Gastroesophageal sphincter (tissue), 4 donors: ENCODE measurements around the gene CDKN1B. TPM values are rescaled to one million over a fixed set of nuclear protein-coding genes. Genes with fewer than 3 reads are reported as not detected.

Source experiments
- ATAC-seq: fragments of 150-250 bp; one replicate; pipeline ENCODE4 v1.9.1; 2016; ENCODE audit warnings: mild to moderate bottlenecking, moderate library complexity
- H3K27ac ChIP-seq, 4 donors: fragments of 200-600 bp; sonication (generic) in 3 of 4; 1 replicate in 3 of 4; 2 replicates in 1 of 4; pipeline ENCODE4 v1.5.1; 2016 to 2019
- H3K27me3 ChIP-seq: fragments of 200-600 bp; sonication (generic); one replicate; pipeline ENCODE4 v1.5.1; 2019
- H3K36me3 ChIP-seq, 2 donors: fragments of 200-600 bp; sonication (generic); one replicate each; pipeline ENCODE4 v1.5.1; 2019; ENCODE audit warnings: control low read depth in 1 of 2
- H3K4me1 ChIP-seq, 3 donors: fragments of 200-600 bp; sonication (generic); 1 replicate in 2 of 3; 2 replicates in 1 of 3; pipeline ENCODE4 v1.5.1; 2016 to 2019; ENCODE audit warnings: control low read depth in 2 of 3
- H3K4me3 ChIP-seq, 2 donors: fragments of 200-600 bp; sonication (generic); one replicate each; pipeline ENCODE4 v1.5.1; 2019; ENCODE audit warnings: mild to moderate bottlenecking in 1 of 2, moderate library complexity in 1 of 2
- H3K9me3 ChIP-seq, 3 donors: fragments of 200-600 bp; sonication (generic); one replicate each; pipeline ENCODE4 v1.5.1; 2017 to 2019; ENCODE audit warnings: control low read depth in 2 of 3
- EP300 ChIP-seq: sonication (generic); formaldehyde crosslinking; IDR thresholded peaks from one replicate; pipeline ENCODE4 v1.6.1; 2017; ENCODE audit warnings: antibody characterized with exemption, mild to moderate bottlenecking
- POLR2A ChIP-seq, 2 donors: fragments of 450-650 bp; IDR thresholded peaks; one replicate each; pipeline ENCODE4 v1.6.1; 2017; ENCODE audit warnings: antibody characterized with exemption in 2 of 2, mild to moderate bottlenecking in 2 of 2, moderate library complexity in 1 of 2
- POLR2AphosphoS5 ChIP-seq: sonication (generic); formaldehyde crosslinking; IDR thresholded peaks from one replicate; pipeline ENCODE4 v1.6.1; 2017; ENCODE audit warnings: antibody characterized with exemption
- WGBS, 2 donors: methylation state at CpG; one replicate each; pipeline ENCODE4 v1.1.5; 2018; ENCODE audit warnings: low coverage in 1 of 2; 5-methylcytosine and 5-hydroxymethylcytosine counted together
- total RNA-seq, 4 donors: library from RNA; depleted of rRNA; stranded (reverse); fragments of >200 nt; gene quantifications; one replicate each; pipeline ENCODE4 v1.1.0, GENCODE V29; 2016
- TF ChIP-seq, protein P1 (sequence below), 4 experiments: fragments of 200-600 bp in 2 of 4; fragments of 450-650 bp in 2 of 4; sonication (generic) in 1 of 4; IDR thresholded peaks; one replicate each; pipeline ENCODE4 v1.5.1; 2017 to 2019; ENCODE audit warnings: antibody characterized with exemption in 4 of 4, mild to moderate bottlenecking in 2 of 4, moderate library complexity in 2 of 4

Gene CDKN1B
- total RNA-seq, 4 donors from 2014 or later, result 62.6 to 103 (median 73.0) TPM

DNA sequence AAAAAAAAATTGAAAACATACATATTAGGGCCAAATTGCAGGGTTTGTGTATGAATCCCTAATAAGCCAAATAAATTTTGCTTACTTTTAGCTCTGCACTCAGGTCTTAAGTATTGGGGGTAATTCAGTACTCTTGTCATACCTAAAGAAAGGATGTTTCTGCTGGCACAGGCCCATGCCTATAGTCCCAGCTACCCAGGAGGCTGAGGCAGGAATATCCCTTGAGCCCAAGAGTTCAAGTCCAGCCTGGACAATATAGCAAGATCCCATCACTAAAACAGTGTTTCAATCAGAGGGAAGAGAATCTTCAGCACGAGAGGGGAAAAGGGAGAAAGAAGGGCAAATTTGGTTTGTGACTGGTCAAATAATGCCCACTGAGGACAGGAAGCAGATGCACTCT is 17.8 kb upstream of the CDKN1B start:
- ATAC-seq, result no peak
- WGBS, 2 donors, result 17% methylated on average over 1 of the region's 1 CpG; no CpG with 5 or more reads in 1 of the 2 donors
- TF ChIP-seq, protein P1, sequence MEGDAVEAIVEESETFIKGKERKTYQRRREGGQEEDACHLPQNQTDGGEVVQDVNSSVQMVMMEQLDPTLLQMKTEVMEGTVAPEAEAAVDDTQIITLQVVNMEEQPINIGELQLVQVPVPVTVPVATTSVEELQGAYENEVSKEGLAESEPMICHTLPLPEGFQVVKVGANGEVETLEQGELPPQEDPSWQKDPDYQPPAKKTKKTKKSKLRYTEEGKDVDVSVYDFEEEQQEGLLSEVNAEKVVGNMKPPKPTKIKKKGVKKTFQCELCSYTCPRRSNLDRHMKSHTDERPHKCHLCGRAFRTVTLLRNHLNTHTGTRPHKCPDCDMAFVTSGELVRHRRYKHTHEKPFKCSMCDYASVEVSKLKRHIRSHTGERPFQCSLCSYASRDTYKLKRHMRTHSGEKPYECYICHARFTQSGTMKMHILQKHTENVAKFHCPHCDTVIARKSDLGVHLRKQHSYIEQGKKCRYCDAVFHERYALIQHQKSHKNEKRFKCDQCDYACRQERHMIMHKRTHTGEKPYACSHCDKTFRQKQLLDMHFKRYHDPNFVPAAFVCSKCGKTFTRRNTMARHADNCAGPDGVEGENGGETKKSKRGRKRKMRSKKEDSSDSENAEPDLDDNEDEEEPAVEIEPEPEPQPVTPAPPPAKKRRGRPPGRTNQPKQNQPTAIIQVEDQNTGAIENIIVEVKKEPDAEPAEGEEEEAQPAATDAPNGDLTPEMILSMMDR (IDR thresholded peaks at IDR 0.05), result no peak
- TF ChIP-seq POLR2AphosphoS5 (no peak), POLR2A (IDR thresholded peaks at IDR 0.05) (no peak), EP300 (no peak)

DNA sequence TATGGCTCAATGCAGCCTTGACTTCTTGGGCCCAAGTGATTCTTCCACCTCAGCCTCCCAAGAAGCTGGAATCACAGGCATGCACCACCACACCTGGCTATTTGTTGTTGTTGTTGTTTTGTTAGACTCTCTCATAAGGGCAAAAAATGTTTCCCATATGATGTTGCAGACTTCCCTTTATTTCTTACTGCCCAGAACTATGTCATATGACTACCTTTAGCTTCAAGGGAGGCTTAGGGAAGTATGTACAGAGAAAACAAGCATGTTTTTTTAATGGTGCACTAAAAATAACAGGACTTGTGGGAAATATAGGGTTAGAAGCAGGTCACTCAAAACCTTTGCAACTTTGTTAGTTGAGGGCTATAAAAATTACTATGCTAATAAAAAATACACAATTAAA is 16.9 kb upstream of the CDKN1B start:
- no peaks in the 10 kb centered on the region for H3K9me3 ChIP-seq
- H3K27me3 ChIP-seq, result no peaks in the 10 kb centered on the region
- ATAC-seq, result no peak
- no peak overlapping the region for H3K4me3 ChIP-seq
- no peaks in the 10 kb centered on the region for H3K36me3 ChIP-seq
- no peak for TF ChIP-seq EP300
- TF ChIP-seq, protein P1 (IDR thresholded peaks at IDR 0.05), result no peak
- no peak for TF ChIP-seq POLR2A (IDR thresholded peaks at IDR 0.05)
- TF ChIP-seq POLR2AphosphoS5, result no peak
- no peak overlapping the region for H3K27ac ChIP-seq
- H3K4me1 ChIP-seq, result peaks cover 0 to 17% (median 2%) of the 10 kb centered on the region in 3 donors

More for the DNA sequence above, 17.8 kb upstream of the CDKN1B start:
- no peak overlapping the region for H3K27ac ChIP-seq
- no peak overlapping the region for H3K4me3 ChIP-seq
- H3K9me3 ChIP-seq, result no peaks in the 10 kb centered on the region
- H3K36me3 ChIP-seq, result no peaks in the 10 kb centered on the region
- H3K27me3 ChIP-seq, result no peaks in the 10 kb centered on the region
- peaks cover 0 to 10% (median under 1%) of the 10 kb centered on the region in 3 donors for H3K4me1 ChIP-seq

DNA sequence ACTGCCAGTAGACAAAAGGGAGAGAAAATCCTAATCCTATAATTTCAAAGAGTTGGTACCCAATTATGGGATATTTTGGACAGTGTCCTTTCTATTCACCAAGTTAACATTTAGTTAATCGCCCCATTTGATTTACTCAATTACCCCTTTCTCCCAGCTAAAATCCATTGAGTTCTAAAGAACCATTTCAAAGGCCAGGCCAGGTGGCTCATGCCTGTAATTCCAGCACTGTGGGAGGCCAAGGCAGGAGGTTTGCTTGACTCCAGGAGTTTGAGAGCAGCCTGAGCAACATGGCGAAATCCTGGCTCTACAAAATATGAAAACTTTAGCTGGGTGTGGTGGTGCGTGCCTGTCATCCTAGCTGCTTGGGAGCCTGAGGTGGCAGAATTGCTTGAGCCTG is 15.7 kb upstream of the CDKN1B start:
- Histone ChIP-seq H3K36me3 (no peaks in the 10 kb centered on the region), H3K27ac (no peak overlapping the region), H3K4me1 (peaks cover 0 to 17% (median 2%) of the 10 kb centered on the region in 3 donors), H3K27me3 (no peaks in the 10 kb centered on the region), H3K4me3 (no peak overlapping the region), H3K9me3 (no peaks in the 10 kb centered on the region)
- ATAC-seq, result no peak
- TF ChIP-seq, protein P1 (IDR thresholded peaks at IDR 0.05), result no peak
- TF ChIP-seq POLR2A (IDR thresholded peaks at IDR 0.05) (no peak), EP300 (no peak), POLR2AphosphoS5 (no peak)
- WGBS, 2 donors, result 87 to 92% methylated on average over 3 of the region's 3 CpGs

DNA sequence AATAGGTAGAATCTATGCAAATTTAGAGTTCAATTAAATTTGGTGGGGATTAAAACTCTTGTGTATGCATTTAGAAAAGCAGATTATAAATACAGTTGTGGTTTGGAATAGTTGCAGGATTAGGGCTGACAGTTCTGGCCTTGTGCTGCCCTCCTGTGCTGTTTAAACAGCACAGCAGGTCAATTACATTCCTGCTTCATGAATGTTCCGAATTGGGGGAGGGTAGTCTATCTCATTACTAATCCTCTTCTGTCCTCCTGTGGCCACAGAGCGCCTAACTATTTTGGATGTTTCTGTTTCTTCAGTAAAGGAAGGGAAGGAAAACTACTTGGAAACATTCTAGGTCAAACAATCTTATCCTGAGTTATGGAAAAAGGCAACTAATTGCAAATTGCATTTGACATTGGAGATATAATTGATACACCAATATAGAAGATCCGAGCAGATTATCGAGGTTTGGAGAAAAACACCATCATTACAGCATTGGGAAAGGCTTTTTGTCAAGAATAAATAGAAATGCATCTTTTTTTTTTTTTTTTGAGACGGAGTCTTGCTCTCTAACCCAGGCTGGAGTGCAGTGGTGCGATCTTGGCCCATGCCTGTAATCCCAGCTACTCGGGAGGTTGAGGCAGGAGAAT is 12.5 kb upstream of the CDKN1B start:
- no peaks in the 10 kb centered on the region for H3K27me3 ChIP-seq
- TF ChIP-seq, protein P1 (IDR thresholded peaks at IDR 0.05), result peak; percentile 79 to 96 (median 92)
- TF ChIP-seq POLR2A (IDR thresholded peaks at IDR 0.05) (no peak), EP300 (no peak), POLR2AphosphoS5 (peak; percentile 77)
- no peaks in the 10 kb centered on the region for H3K9me3 ChIP-seq
- peaks cover 0 to 12% (median 2%) of the 10 kb centered on the region in 3 donors for H3K4me1 ChIP-seq
- no peak overlapping the region for H3K4me3 ChIP-seq
- peak; percentile 98 for ATAC-seq
- H3K36me3 ChIP-seq, result no peaks in the 10 kb centered on the region
- 7 to 43% methylated on average over 3 to 7 of the region's 7 CpGs for WGBS, 2 donors
- H3K27ac ChIP-seq, result peak overlapping the region in 1 of 4 donors; percentile 14

DNA sequence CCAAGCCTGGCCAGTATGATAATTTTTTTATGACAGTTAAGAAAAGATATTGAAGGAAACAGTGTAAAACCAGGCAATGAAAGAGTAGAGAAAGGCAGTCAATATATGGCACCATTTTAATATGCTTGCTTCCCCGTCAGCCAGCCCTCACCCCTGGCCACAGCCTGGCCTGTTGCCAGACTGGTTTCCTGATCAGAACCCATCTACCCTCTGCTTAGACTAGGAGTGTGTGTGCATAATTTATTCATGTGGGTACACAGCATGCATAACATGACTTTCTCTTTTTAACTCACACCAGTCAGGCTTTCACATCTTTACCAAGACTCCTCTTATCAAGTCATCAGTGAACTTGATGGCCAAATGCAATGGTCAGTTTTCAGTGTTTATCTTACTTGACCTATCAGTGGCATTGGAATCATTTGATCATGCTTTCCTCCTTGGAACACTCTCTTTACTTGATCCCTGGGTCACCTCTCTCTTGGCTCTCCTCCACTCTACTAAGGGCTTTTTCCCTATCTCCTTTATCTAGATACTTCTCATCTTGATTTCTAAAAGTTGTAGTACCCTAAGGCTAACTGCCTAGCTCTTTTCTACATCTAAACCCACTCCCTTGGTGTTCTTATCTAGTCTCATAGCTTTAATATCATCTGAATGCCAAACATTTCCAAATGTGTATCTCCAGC is 11.2 kb upstream of the CDKN1B start:
- no peak overlapping the region for H3K4me3 ChIP-seq
- H3K36me3 ChIP-seq, result no peaks in the 10 kb centered on the region
- TF ChIP-seq POLR2A (IDR thresholded peaks at IDR 0.05) (no peak), EP300 (no peak), POLR2AphosphoS5 (no peak)
- TF ChIP-seq, protein P1 (IDR thresholded peaks at IDR 0.05), result no peak
- 63 to 73% methylated on average over 1 of the region's 1 CpG for WGBS, 2 donors
- H3K9me3 ChIP-seq, result no peaks in the 10 kb centered on the region
- H3K27me3 ChIP-seq, result no peaks in the 10 kb centered on the region
- peaks cover 0 to 12% (median 2%) of the 10 kb centered on the region in 3 donors for H3K4me1 ChIP-seq
- ATAC-seq, result no peak
- H3K27ac ChIP-seq, result no peak overlapping the region
